Lung microvascular endothelial cell (primary cell): ENCODE results near the gene MMP8. TPM values are rescaled to one million over a fixed set of nuclear protein-coding genes. Genes with fewer than 3 reads are reported as not detected.
"Not testable (repeated sequence)": the region's sequence is repeated elsewhere in the genome, so short reads cannot be mapped to it uniquely, and the experiment has no call there.

Experiments used
- DNase-seq, 2 donors: peaks; one replicate each; pipeline versions ENCODE4 v3.0.0 to v3.0.0-alpha.2; 2010; ENCODE audit warnings: low read depth in 2 of 2
- total RNA-seq: library from RNA; depleted of rRNA; stranded (reverse); fragments of >200 nt; gene quantifications from 2 replicates; pipeline ENCODE4 v1.2.1, GENCODE V29; 2014

Gene MMP8, protein sequence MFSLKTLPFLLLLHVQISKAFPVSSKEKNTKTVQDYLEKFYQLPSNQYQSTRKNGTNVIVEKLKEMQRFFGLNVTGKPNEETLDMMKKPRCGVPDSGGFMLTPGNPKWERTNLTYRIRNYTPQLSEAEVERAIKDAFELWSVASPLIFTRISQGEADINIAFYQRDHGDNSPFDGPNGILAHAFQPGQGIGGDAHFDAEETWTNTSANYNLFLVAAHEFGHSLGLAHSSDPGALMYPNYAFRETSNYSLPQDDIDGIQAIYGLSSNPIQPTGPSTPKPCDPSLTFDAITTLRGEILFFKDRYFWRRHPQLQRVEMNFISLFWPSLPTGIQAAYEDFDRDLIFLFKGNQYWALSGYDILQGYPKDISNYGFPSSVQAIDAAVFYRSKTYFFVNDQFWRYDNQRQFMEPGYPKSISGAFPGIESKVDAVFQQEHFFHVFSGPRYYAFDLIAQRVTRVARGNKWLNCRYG
- not detected in 2 replicates for total RNA-seq

DNA sequence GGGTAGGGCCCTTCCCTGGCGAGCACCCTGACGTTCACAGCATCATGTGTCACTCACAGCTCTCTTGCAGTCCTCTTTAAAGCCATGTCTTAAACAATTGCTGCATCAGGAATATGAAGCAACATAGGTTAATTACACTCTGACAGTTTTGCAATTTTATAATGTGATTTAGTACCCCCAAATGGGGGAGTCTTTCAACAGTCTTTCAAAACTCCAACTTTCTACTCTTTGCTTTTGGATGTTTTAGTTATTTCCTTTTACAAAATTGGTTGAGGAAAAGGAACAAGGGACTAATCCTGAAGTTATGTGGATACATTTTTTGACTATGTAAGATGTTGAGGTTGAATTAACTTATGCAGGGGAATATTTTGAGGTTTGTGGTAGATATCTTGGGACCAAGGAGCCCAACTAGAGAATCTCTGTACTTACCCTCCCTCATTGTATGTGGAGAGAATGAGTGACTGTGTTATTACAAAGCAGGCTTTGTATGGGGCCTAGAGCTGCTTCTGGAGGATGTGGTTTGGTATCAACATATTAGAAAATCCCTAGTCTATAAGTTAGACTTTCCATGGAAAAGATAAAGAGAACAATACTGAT lies at the start of gene MMP8:
Gene MMP8, minus strand, starts transcription at position 51 of the 597 bp plus-strand sequence. CDS start 99 bp downstream, outside the sequence.
- DNase-seq, result no peak

- no peak for DNase-seq
Measured at GRCh38 chr11:102773386-102773785, 48.6 kb upstream of the MMP8 start.

DNA sequence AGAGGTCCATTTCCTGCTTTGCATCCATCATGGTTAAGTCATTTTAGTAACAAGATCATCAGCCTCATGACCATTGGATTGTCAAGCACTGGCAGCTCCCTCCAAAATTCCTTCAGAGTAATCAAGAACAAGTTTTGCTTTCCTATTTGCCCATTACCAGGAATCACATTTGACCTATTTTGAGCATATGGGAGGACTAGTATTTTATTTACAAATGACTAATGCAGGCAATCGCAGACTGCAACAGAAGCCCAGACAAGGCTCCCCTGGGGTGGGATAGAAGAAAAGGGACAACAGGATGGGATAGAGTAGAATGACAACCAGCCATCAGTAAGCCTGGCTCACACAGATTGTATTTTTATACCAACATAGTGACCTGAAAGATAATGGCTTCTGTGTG lies 46.6 kb upstream of the MMP8 start:
- peak in 1 of 2 donors; percentile 45 for DNase-seq

- DNase-seq, result no peak
Measured at GRCh38 chr11:102770191-102770590, 45.4 kb upstream of the MMP8 start.

DNA sequence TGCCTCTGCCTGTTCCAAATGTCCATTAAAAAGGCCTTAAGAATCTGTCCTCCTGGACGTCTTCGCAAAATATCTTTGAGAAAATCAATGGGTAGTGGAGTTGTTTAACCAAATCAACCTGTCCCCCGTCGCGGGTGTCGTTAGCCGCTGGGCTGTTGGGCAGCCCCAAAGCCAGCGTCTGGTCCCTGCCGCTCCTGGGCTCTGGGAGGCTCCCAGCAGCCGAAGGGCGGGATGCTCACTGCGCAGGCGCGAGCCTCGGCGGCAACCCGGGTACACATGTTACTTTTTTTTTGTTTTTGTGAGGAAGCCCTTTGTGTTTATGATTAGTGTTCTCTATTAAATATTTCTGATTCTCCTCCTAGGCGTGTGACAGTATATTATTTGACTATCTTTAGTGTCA lies 43.0 kb upstream of the MMP8 start:
- no peak for DNase-seq

GRCh38 chr11:102763440-102763839 lies 38.7 kb upstream of the MMP8 start:
- peak in 1 of 2 donors; percentile 26 for DNase-seq

DNA sequence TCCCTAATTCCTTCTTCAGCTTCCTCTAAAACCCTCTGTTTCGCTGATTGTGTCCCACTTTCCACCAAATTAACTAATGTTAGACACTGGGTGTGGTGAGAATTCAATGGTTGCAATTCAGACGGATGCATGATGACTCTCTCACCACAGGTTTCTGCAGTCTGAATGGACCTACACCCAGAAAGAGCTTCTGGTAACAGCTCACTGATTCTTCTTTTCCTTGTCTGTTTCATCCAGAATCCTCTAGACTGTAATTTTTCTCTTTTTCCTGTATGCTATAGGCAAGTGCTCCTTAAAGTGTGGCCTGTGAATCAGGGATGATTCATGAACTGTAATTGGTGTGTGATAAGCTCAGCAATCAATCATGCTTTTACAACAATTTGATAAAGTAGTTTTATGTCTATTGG lies 37.6 kb upstream of the MMP8 start:
- DNase-seq, result peak in 1 of 2 donors; percentile 67

DNA sequence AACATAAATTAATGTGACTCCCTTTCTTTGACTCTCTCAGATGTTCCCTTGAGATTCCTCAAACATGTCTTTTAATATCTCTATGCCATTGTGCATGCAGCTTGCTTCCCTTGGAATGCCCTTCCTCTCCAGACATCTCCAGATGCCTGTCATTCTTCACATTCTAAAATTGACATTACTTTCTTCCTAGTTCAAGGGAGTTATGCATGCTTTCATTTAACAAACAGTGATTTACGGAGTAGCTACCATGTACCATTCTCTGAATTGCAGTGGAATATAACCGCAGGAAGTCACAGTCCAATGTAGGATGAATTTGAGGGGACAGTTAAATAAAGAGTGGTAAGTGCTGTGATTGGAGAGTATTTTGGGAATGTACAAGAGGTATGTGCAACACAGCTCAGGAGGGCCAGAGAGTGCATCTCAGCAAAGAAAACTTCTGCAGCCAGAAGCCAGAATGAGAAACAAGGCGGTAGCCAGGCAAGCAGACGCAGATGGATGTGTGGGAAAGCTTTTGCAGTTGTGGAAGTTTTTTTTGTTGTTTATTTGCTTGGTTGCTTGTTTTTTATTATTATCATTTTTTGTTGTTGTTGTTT lies 37.0 kb upstream of the MMP8 start:
- peak in 1 of 2 donors; percentile 53 for DNase-seq

DNA sequence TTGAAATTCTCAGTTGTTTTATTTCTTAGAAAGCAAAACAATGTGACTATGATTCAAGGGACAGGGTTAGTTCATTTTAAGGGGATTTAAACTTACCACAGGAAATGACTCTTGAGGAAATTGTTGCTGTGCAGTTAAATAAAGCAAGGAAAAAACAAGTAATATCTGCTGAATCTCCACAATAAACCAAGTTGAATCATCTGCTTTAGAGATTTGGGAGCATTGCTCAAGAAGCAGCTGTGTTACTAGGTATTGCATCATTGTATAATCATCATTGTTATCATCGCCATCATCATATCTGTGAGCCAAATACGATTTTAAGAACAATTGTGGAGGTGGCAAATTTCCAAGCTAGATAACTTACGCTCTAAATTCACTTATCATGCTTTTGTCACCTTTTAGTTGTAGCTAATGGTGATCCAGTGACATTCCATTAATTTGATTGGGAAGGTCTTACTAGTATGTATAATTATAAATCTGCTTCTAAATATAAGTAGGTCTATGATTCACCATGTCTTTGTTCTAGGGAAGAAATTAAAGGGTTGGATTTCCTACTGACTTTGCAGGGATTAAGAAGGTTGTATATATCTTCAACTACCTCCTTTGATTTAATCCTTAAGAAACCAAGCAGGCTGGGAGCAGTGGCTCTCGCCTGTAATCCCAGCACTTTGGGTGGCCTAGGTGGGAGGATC lies 35.7 kb upstream of the MMP8 start:
- DNase-seq, result peak; percentile 66 to 98

- peak; percentile 69 to 94 for DNase-seq
Measured at GRCh38 chr11:102757823-102758549, 33.2 kb upstream of the MMP8 start.

- no peak for DNase-seq
Measured at GRCh38 chr11:102753267-102753666, 28.5 kb upstream of the MMP8 start.

- DNase-seq, result no peak
Measured at GRCh38 chr11:102751673-102752072, 26.9 kb upstream of the MMP8 start.

- DNase-seq, result no peak
Measured at GRCh38 chr11:102749101-102749722, 24.5 kb upstream of the MMP8 start.

- DNase-seq, result not testable (repeated sequence)
Measured at GRCh38 chr11:102746746-102747578, 22.2 kb upstream of the MMP8 start.

DNA sequence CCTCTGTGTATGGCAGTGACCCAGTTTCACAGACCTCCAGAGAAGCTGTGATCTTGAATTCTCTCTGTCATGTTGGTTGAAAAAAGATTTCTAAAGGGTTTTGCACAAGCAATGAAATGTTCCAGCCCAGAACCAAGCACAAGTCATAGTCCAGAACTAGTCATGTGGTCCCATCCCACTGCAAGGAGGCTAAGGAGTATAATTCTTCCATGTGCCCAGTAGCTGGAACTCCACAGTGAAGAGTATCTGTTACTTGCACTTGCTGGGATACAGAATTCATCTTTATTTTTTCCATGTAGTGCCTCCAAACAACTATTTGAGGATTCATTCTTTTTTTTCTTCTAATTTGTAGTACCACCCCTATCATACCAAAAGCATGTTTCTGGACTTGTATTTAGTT lies 9.9 kb upstream of the MMP8 start:
- DNase-seq, result no peak

DNA sequence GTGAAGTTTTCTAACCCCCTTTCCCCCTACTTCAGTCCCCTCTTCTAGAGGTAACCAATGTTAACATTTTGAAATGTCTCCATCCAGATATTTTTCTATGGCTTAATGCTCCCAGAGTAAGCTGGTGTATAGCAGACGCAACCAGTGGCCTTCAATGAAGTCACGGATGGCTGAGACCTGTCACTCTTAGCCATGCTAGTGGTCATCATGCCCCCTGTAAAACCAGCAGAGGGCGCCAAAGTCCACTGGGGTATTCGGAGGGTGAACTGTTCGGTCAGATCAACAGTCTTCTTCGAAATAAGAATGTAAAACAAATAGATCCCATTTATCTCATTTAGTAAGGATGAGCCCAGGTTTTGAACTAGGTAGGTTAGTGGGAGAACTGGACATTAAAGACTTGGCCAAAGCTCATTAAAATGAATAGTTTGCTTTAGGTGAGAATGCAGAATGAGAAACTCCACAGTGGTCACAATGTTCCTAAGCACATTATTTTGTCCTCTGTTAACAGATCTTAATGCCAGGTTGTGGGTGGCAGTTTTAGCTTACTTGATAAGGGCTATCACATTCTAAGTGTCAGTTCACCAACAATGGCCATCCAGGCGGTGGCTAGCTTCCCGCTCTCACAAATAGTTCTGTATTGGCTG lies 8.6 kb upstream of the MMP8 start:
- DNase-seq, result peak; percentile 79 to 81

DNA sequence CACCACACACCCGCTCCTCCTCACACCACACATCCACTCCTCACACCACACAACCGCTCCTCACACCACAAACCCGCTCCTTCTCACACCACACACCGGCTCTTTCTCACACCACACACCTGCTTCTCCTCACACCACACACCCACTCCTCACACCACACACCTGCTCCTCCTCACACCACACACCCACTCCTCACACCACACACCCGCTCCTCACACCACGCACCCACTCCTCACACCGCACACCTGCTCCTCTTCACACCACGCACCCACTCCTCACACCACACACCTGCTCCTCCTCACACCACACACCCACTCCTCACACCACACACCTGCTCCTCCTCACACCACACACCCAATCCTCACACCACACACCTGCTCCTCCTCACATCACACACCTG lies 6.2 kb upstream of the MMP8 start:
- DNase-seq, result peak; percentile 6 to 8

DNA sequence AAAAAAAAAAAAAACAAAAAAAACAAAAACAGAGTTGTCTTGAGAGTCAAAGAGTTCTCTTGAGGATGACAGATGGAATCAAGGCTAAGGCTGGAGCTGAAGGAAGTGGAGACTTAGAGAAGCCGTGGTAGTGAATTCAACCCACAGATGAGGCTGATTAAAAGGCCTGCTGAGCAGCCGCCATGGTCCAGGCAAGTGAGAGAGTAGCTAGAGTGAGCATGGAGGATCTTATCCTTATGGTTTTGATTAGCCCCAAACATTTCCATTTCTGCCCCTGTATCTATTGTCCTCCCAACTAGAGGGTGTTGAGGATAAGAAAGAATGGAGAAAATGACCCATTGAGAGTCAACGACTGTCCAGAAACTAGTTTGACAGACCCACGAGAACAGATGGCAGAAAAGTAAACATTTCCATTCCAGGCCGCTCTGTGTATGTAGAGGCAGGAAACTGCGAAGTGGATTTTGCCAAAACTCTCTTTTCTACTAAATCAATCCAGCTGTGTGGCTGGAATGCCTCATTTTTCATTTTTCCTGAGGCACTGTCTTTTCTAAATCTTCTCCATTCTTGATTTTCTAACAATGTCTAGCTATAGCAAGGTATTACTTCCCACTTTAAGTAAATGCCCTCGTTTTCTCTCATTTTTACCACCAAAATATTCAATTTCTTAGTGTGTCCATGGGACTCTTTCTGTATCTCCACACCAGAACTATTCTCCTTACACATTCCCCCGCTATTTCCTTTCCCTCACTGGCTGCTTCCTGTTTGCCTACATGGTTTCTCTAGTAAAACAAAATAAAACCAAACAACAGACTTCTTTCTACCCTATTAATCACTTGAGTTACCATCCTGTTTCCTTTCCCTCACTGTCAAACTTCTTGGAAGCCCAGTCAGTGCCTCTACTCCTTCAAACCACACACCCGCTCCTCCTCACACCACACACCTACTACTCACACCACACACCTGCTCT lies 5.4 kb upstream of the MMP8 start:
- DNase-seq, result peak; percentile 71 to 95
